ENCODE data around the gene PIK3R6.

PIK3R6 gene

GRCh38 chr17:8849311-8850041 lies 18.0 kb downstream of the PIK3R6 start:
- no peak for DNase-seq

GRCh38 chr17:8847891-8848290 lies 19.6 kb downstream of the PIK3R6 start:
- DNase-seq: no peak

GRCh38 chr17:8846768-8847211 lies 20.7 kb downstream of the PIK3R6 start:
- no peak for DNase-seq

GRCh38 chr17:8844229-8845218 lies 22.9 kb downstream of the PIK3R6 start:
- no peak for DNase-seq

GRCh38 chr17:8843344-8843743 lies 24.1 kb downstream of the PIK3R6 start:
- no peak for DNase-seq

GRCh38 chr17:8841844-8842243 lies 25.6 kb downstream of the PIK3R6 start:
- no peak for DNase-seq

GRCh38 chr17:8839410-8839935 lies 28.0 kb downstream of the PIK3R6 start:
- DNase-seq: no peak

GRCh38 chr17:8838551-8839095 lies 28.9 kb downstream of the PIK3R6 start:
- DNase-seq: no peak

- DNase-seq: no peak
Measured at GRCh38 chr17:8837563-8838075, 29.9 kb downstream of the PIK3R6 start.

GRCh38 chr17:8836821-8837562 lies 30.5 kb downstream of the PIK3R6 start:
- no peak for DNase-seq

GRCh38 chr17:8835631-8836364 lies 31.7 kb downstream of the PIK3R6 start:
- no peak for DNase-seq

- DNase-seq: no peak
Measured at GRCh38 chr17:8835106-8835505, 32.4 kb downstream of the PIK3R6 start.

- peak; percentile 17 for DNase-seq
Measured at GRCh38 chr17:8832711-8833352, 34.6 kb downstream of the PIK3R6 start.

GRCh38 chr17:8831234-8831849 lies 36.1 kb downstream of the PIK3R6 start:
- no peak for DNase-seq

- no peak for DNase-seq
Measured at GRCh38 chr17:8830141-8830540, 37.3 kb downstream of the PIK3R6 start.

- DNase-seq: no peak
Measured at GRCh38 chr17:8829036-8829941, 38.2 kb downstream of the PIK3R6 start.

GRCh38 chr17:8828517-8828875 lies 39.0 kb downstream of the PIK3R6 start:
- DNase-seq: no peak

GRCh38 chr17:8826808-8827435 lies 40.6 kb downstream of the PIK3R6 start:
- DNase-seq: no peak

- no peak for DNase-seq
Measured at GRCh38 chr17:8825802-8826201, 41.7 kb downstream of the PIK3R6 start.
